ENCODE results near the gene MED8.
A peak's percentile ranks its signal among the peaks of the same experiment; 100 is the strongest.

DNA sequence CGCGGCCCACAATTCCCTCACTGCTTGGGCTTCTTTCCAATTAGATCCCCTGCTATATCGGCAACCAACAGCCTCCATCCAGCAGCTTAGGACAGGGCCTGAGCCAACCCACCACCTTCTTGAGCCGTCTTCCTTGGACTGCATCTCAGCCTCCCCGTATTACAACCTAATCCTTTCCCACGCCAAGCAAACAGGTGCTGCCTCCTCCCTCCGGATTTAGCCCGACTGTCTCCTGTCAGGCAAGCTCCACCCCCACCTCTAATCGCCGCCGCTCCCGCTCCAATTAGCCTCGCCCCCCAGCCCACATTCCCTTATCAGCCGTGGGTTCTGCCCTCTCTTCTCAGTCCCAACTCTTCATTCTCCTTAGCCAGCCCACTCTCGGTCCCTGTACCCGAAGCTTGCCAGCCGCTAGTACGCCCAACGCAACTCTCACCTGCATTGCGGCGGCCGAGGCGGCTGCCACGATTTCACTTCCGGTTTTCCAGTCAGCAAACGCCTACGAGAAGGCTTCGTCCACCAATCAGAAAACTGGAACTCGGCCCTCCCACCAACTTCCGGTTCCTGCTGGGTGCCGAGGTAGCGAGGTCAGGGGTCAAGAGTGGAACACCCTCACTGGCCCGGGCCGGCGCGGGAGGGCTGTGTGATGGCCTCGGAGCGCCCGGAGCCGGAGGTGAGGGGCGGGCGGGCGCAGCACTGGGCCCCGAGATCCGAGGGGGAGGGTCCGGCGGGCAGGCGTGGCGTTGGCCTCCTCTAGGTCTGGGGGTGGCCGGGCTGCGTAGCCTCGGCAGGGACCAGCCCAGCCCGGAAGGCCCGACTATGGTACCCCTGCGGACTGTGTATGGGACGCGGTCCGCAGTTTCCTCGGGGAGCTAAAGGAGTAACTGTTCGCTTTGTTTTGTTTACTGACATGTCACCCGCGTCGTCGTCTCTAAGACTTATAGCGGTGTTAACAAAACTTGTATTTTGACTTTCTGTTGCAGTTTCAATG lies at the start of gene MED8, which contains the start of gene SZT2:
- TF ChIP-seq, protein P1, sequence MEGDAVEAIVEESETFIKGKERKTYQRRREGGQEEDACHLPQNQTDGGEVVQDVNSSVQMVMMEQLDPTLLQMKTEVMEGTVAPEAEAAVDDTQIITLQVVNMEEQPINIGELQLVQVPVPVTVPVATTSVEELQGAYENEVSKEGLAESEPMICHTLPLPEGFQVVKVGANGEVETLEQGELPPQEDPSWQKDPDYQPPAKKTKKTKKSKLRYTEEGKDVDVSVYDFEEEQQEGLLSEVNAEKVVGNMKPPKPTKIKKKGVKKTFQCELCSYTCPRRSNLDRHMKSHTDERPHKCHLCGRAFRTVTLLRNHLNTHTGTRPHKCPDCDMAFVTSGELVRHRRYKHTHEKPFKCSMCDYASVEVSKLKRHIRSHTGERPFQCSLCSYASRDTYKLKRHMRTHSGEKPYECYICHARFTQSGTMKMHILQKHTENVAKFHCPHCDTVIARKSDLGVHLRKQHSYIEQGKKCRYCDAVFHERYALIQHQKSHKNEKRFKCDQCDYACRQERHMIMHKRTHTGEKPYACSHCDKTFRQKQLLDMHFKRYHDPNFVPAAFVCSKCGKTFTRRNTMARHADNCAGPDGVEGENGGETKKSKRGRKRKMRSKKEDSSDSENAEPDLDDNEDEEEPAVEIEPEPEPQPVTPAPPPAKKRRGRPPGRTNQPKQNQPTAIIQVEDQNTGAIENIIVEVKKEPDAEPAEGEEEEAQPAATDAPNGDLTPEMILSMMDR (conservative IDR thresholded peaks at IDR 0.05; ENCODE audit: low read depth, low read length), result no peak
- TF ChIP-seq POLR2A (IDR thresholded peaks at IDR 0.05; ENCODE audit: low read depth, low read length), result peak; percentile 88
- no peak for TF ChIP-seq SMC3 (IDR thresholded peaks at IDR 0.05; ENCODE audit: low read depth, low read length)
- peak; percentile 9 for TF ChIP-seq RCOR1 (IDR thresholded peaks at IDR 0.05; ENCODE audit: insufficient replicate concordance, low read length)
- TF ChIP-seq USF2 (IDR thresholded peaks at IDR 0.05; ENCODE audit: low read depth, low read length), result no peak
- TF ChIP-seq MXI1 (IDR thresholded peaks at IDR 0.05; ENCODE audit: borderline replicate concordance, low read depth, low read length), result peak; percentile 31
- TF ChIP-seq RFX5 (IDR thresholded peaks at IDR 0.05; ENCODE audit: low read depth, low read length), result no peak
- TF ChIP-seq CHD1 (IDR thresholded peaks at IDR 0.05; ENCODE audit: low read depth, low read length), result no peak
- TF ChIP-seq CEBPB (IDR thresholded peaks at IDR 0.05; ENCODE audit: low read depth, low read length), result peak; percentile 26; the same call in 1 of the 2 replicates
- no peak for TF ChIP-seq ELK1 (IDR thresholded peaks at IDR 0.05; ENCODE audit: borderline replicate concordance, low read depth, low read length)
- TF ChIP-seq FOS (IDR thresholded peaks at IDR 0.05; ENCODE audit: low read depth, low read length), result no peak
- peak; percentile 75 for TF ChIP-seq MAFK (IDR thresholded peaks at IDR 0.05; ENCODE audit: low read depth, low read length)
- TF ChIP-seq BHLHE40 (IDR thresholded peaks at IDR 0.05; ENCODE audit: low read depth, low read length), result 0 out of 2 replicates have a peak, but pooled peaks have one; percentile 2

Measured in IMR-90 (cell line).